IMR-90 (cell line): Measurements from ENCODE around the gene SEL1L. TPM values are rescaled to one million over a fixed set of nuclear protein-coding genes. Genes with fewer than 3 reads are reported as not detected.
A peak's percentile ranks its signal among the peaks of the same experiment; 100 is the strongest.
"Not testable (repeated sequence)": the region's sequence is repeated elsewhere in the genome, so short reads cannot be mapped to it uniquely, and the experiment has no call there.

Experiments
- ATAC-seq: fragments of 200-7000 bp; cut with Tn5 transposase; 2 replicates; pipeline ENCODE4 v1.9.1; 2020; ENCODE audit warnings: low read depth, mild to moderate bottlenecking, moderate library complexity
- BruUV-seq: library from RNA; stranded (reverse); fragments of 400-500 nt; replicated peaks from 2 replicates; lab custom pipeline; 2021; lab: Mats Ljungman, UMichigan
- CTCF ChIA-PET: fragments of 300-600 bp; formaldehyde crosslinking; extraction: SDS; loops from one replicate; lab custom pipeline; 2021; ENCODE audit warnings: antibody characterized with exemption; lab: Yijun Ruan, JAX
- POLR2A ChIA-PET: fragments of 300-600 bp; sonication (Branson Sonifier 250); formaldehyde crosslinking; loops from one replicate; lab custom pipeline; 2022; ENCODE audit warnings: antibody characterized with exemption; ENCODE audit not compliant: unreplicated experiment; lab: Charles Lee
- DNase-seq: peaks from one replicate; pipeline ENCODE4 v3.0.0; 2013
- H2AFZ ChIP-seq: replicated peaks from 2 replicates; pipeline ENCODE3; 2013; ENCODE audit warnings: low read length, mild to moderate bottlenecking; ENCODE audit not compliant: poor library complexity
- H2AK5ac ChIP-seq: 2 replicates; pipeline ENCODE4 v1.6.1; 2013; ENCODE audit warnings: low read depth, low read length, inconsistent platforms
- H2AK9ac ChIP-seq: replicated peaks from 2 replicates; pipeline ENCODE3; 2013; ENCODE audit warnings: mild to moderate bottlenecking, low read depth, low read length, moderate library complexity; ENCODE audit not compliant: poor library complexity
- H2BK120ac ChIP-seq: 2 replicates; pipeline ENCODE4 v1.6.1; 2013; ENCODE audit warnings: low read depth, low read length, inconsistent platforms
- H2BK15ac ChIP-seq: 3 replicates; pipeline ENCODE4 v1.6.1; 2013; ENCODE audit warnings: low read depth, low read length, inconsistent platforms
- H2BK20ac ChIP-seq: 2 replicates; pipeline ENCODE4 v1.6.1; 2013; ENCODE audit warnings: low read depth, mild to moderate bottlenecking, inconsistent platforms, low read length, moderate library complexity
- H2BK5ac ChIP-seq: 2 replicates; pipeline ENCODE4 v1.6.1; 2013; ENCODE audit warnings: mild to moderate bottlenecking, low read depth, low read length, inconsistent platforms; ENCODE audit not compliant: poor library complexity, severe bottlenecking
- H3K14ac ChIP-seq: replicated peaks from 2 replicates; pipeline ENCODE4 v1.6.1; 2013; ENCODE audit warnings: low read depth, low read length, inconsistent platforms
- H3K18ac ChIP-seq: 2 replicates; pipeline ENCODE4 v1.6.1; 2013; ENCODE audit warnings: low read depth, low read length, control low read depth
- H3K23ac ChIP-seq: 2 replicates; pipeline ENCODE4 v1.6.1; 2013; ENCODE audit warnings: low read depth, low read length, inconsistent platforms
- H3K27ac ChIP-seq: 2 replicates; pipeline ENCODE4 v1.5.1; 2013; ENCODE audit warnings: mild to moderate bottlenecking, control low read depth, low read length; ENCODE audit not compliant: insufficient read depth
- H3K27me3 ChIP-seq: 2 replicates; pipeline ENCODE4 v1.6.1; 2013; ENCODE audit warnings: low read length; ENCODE audit not compliant: control insufficient read depth, insufficient read depth
- H3K36me3 ChIP-seq: 2 replicates; pipeline ENCODE4 v1.6.1; 2013; ENCODE audit warnings: low read length, mixed read lengths; ENCODE audit not compliant: control insufficient read depth, insufficient read depth
- H3K4ac ChIP-seq: 2 replicates; pipeline ENCODE4 v1.6.1; 2013; ENCODE audit warnings: low read depth, low read length, inconsistent platforms
- H3K4me1 ChIP-seq: 2 replicates; pipeline ENCODE4 v1.6.1; 2013; ENCODE audit warnings: low read length, mixed read lengths; ENCODE audit not compliant: control insufficient read depth, insufficient read depth
- H3K4me2 ChIP-seq: 2 replicates; pipeline ENCODE4 v1.6.1; 2013; ENCODE audit warnings: low read depth, mild to moderate bottlenecking, control low read depth, low read length, moderate library complexity
- H3K4me3 ChIP-seq: 2 replicates; pipeline ENCODE4 v1.5.1; 2013; ENCODE audit warnings: low read depth, mild to moderate bottlenecking, control low read depth, low read length, moderate library complexity; ENCODE audit not compliant: insufficient read depth
- H3K56ac ChIP-seq: 2 replicates; pipeline ENCODE4 v1.6.1; 2013; ENCODE audit warnings: low read length, inconsistent platforms; ENCODE audit not compliant: insufficient read depth; ENCODE audit errors: extremely low read depth
- H3K79me1 ChIP-seq, 2 experiments: 2 replicates each; pipeline ENCODE4 v1.6.1; 2013; ENCODE audit warnings: low read length in 2 of 2, inconsistent platforms in 1 of 2, low read depth in 1 of 2
- H3K9ac ChIP-seq: 2 replicates; pipeline ENCODE4 v1.6.1; 2013; ENCODE audit warnings: low read depth, low read length, control low read depth
- H3K9me1 ChIP-seq: 2 replicates; pipeline ENCODE4 v1.6.1; 2013; ENCODE audit warnings: low read length, inconsistent platforms; ENCODE audit not compliant: insufficient read depth
- H3K9me3 ChIP-seq: 2 replicates; pipeline ENCODE4 v1.6.1; 2013; ENCODE audit warnings: low read length; ENCODE audit not compliant: control insufficient read depth, insufficient read depth
- H4K20me1 ChIP-seq: 2 replicates; pipeline ENCODE4 v1.6.1; 2013; ENCODE audit warnings: low read length, inconsistent platforms; ENCODE audit not compliant: insufficient read depth
- H4K5ac ChIP-seq: 2 replicates; pipeline ENCODE4 v1.6.1; 2013; ENCODE audit warnings: mild to moderate bottlenecking, low read depth, low read length, control low read depth
- H4K8ac ChIP-seq, 2 experiments: 2 replicates each; pipeline ENCODE4 v1.6.1; 2013; ENCODE audit warnings: low read depth in 2 of 2, low read length in 2 of 2, control low read depth in 1 of 2, inconsistent platforms in 1 of 2
- H4K91ac ChIP-seq: 2 replicates; pipeline ENCODE4 v1.6.1; 2013; ENCODE audit warnings: low read depth, low read length, inconsistent platforms; ENCODE audit not compliant: insufficient read depth
- MXI1 ChIP-seq: IDR thresholded peaks from 2 replicates; pipeline ENCODE4 v1.6.1; 2012; ENCODE audit warnings: low read depth, mild to moderate bottlenecking, low read length, moderate library complexity, borderline replicate concordance
- NFE2L2 ChIP-seq: fragments of 150-350 bp; IDR thresholded peaks from 2 replicates; pipeline ENCODE4 v1.6.1; 2016; ENCODE audit warnings: low read depth, mild to moderate bottlenecking, low read length
- WGBS, 2 experiments: methylation state at CpG; one replicate each; pipeline versions ENCODE4 v1.1.5 to v1.1.7; 2013; ENCODE audit warnings: missing lambda C conversion rate in 2 of 2; ENCODE audit not compliant: insufficient read length in 1 of 2; ENCODE audit errors: extremely low coverage in 2 of 2; 5-methylcytosine and 5-hydroxymethylcytosine counted together
- dilution Hi-C: fragments of 300-500 bp; cut with HindIII; formaldehyde crosslinking; loops from one replicate; pipeline ENCODE4 v1.14.3; 2018; ENCODE audit warnings: low sequenced_read_pairs; ENCODE audit not compliant: unreplicated experiment
- in situ Hi-C: fragments of 300-500 bp; cut with MboI; formaldehyde crosslinking; loops from 3 replicates; pipeline ENCODE4 v1.14.3; 2019; ENCODE audit warnings: low sequenced_read_pairs, inconsistent platforms, mixed read lengths
- intact Hi-C: fragments of 100-400 bp; cut with micrococcal nuclease; formaldehyde crosslinking; loops from 2 replicates; pipeline ENCODE4 v1.10.0; 2022
- polyA plus RNA-seq, 3 experiments: library from polyadenylated mRNA; depleted of rRNA; stranded (reverse); fragments of >200 nt; gene quantifications; 2 replicates each; pipeline ENCODE4 v1.2.3, GENCODE V29; 2012; ENCODE audit warnings: low replicate concordance in 1 of 3
- total RNA-seq: library from RNA; depleted of rRNA; stranded (reverse); fragments of >200 nt; gene quantifications from 2 replicates; pipeline ENCODE4 v1.2.3, GENCODE V29; 2012
- TF ChIP-seq, protein P1 (sequence below): fragments of 150-350 bp; IDR thresholded peaks from 2 replicates; pipeline ENCODE4 v1.6.1; 2017; ENCODE audit warnings: mild to moderate bottlenecking, antibody characterized with exemption, low read length, low read depth

The SEL1L gene
- total and polyA plus RNA-seq, 2 of the 4 experiments (the other 2 are of a cell fraction), result 21.0 to 62.4 TPM

DNA sequence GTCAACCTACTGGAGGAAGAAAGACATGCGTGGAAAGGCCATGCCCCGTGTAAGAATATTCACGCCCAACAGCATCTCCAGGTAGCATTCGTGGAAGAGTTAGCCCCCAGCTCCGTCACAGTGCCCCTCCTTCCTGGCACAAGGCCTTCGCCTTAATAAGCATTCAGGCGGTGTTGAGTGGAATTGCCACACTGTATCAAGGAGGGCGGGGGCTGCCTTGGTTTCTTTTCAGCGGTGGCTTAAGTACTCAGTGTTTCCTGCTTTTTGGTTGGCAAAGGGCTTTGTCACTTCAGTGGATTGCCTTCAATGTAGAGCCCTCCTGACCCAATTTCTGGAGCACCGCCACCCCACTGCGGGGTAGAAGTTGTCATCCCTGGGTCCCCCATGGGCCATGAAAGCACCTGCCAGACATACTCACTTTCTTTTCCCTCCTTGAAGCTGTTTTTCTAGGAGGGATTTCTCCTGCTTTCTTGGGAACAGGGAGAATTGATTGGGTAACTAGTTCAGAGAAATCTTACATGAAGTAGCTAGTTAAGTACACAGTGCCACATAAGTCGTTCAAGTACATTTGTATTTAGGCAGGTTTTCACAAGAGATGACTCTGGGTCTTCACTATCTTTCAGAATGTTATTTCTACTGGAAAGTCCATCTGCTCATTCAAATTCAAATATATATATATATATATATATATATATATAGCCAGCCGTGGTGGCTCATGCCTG, 68.0 kb downstream of the SEL1L start:
- no peak overlapping the region for H3K14ac ChIP-seq
- H3K27me3 ChIP-seq, result no peaks in the 10 kb centered on the region
- H4K91ac ChIP-seq, result no peak overlapping the region
- no peaks in the 10 kb centered on the region for H3K9me3 ChIP-seq
- no peaks in the 10 kb centered on the region for H4K20me1 ChIP-seq
- WGBS, 2 experiments, result 94% methylated on average over 2 of the region's 13 CpGs; no CpG with 5 or more reads in 1 of the 2 experiments
- no peak overlapping the region for H2BK5ac ChIP-seq
- no peak overlapping the region for H3K4me2 ChIP-seq
- DNase-seq (no peak), ATAC-seq (no peak)
- H3K4me1 ChIP-seq, result no peaks in the 10 kb centered on the region
- H2AK9ac ChIP-seq, result no peak overlapping the region
- H3K18ac ChIP-seq, result no peak overlapping the region
- no peaks in the 10 kb centered on the region for H3K79me1 ChIP-seq
- no peak overlapping the region for H3K4ac ChIP-seq
- ChIA-PET CTCF (interaction anchor here (1.6 kb wide), 1 partner anchor 198 kb away, joined by 10 read pairs; no protein-coding TSS in a partner anchor), POLR2A (no interaction called here)
- H3K9ac ChIP-seq, result no peak overlapping the region
- no peak overlapping the region for H2AFZ ChIP-seq
- no peak overlapping the region for H3K56ac ChIP-seq
- H2AK5ac ChIP-seq, result no peak overlapping the region
- H3K23ac ChIP-seq, result no peak overlapping the region
- no peak overlapping the region for H3K4me3 ChIP-seq
- no peaks in the 10 kb centered on the region for H3K9me1 ChIP-seq
- TF ChIP-seq, protein P1, sequence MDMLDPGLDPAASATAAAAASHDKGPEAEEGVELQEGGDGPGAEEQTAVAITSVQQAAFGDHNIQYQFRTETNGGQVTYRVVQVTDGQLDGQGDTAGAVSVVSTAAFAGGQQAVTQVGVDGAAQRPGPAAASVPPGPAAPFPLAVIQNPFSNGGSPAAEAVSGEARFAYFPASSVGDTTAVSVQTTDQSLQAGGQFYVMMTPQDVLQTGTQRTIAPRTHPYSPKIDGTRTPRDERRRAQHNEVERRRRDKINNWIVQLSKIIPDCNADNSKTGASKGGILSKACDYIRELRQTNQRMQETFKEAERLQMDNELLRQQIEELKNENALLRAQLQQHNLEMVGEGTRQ, result no peak
- no peak for TF ChIP-seq MXI1
- no peak for TF ChIP-seq NFE2L2
- in situ Hi-C loops, result no loop called here
- dilution Hi-C loops, result no loop called here
- H3K27ac ChIP-seq, result no peak overlapping the region
- H2BK120ac ChIP-seq, result no peak overlapping the region
- H2BK20ac ChIP-seq, result no peak overlapping the region
- H2BK15ac ChIP-seq, result no peak overlapping the region
- no TSS peak for BruUV-seq
- H3K36me3 ChIP-seq, result no peaks in the 10 kb centered on the region
- H4K8ac ChIP-seq, result no peak overlapping the region
- intact Hi-C loops, result no loop called here
- 0 out of 2 replicates have a peak overlapping the region, but pooled peaks have one; percentile 42 for H4K5ac ChIP-seq

DNA sequence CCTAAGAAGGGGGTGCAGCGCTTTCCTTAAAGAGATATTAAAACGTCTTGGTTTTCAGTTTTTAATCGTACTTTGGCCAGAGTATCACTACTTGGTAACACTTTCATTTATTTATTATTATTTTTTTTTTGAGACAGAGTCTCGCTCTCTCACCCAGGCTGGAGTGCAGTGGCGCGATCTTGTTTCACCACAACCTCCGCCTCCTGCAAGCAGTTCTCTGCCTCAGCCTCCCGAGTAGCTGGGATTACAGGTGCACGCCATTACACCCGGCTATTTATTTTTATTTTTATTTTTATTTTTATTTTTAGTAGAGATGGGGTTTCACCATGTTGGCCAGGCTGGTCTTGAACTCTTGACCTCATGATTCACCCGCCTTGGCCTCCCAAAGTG, 68.7 kb downstream of the SEL1L start:
- H2BK20ac ChIP-seq, H3K14ac ChIP-seq, H2BK120ac ChIP-seq, H3K36me3 ChIP-seq, H4K91ac ChIP-seq, H3K79me1 ChIP-seq, intact Hi-C loops, H3K23ac ChIP-seq, DNase-seq, H3K18ac ChIP-seq, H2AK5ac ChIP-seq, H4K20me1 ChIP-seq, H3K27ac ChIP-seq, dilution Hi-C loops, H3K4me1 ChIP-seq, in situ Hi-C loops, H3K27me3 ChIP-seq, BruUV-seq, H3K9me1 ChIP-seq, H2BK5ac ChIP-seq, H4K5ac ChIP-seq, POLR2A ChIA-PET, H3K9me3 ChIP-seq, H2BK15ac ChIP-seq, H2AK9ac ChIP-seq: not testable (repeated sequence)
- peak overlapping the region; percentile 82 for H2AFZ ChIP-seq
- H3K4ac ChIP-seq, result peak overlapping the region; percentile 21; the same call in 1 of the 2 replicates
- peak overlapping the region; percentile 70 for H3K4me2 ChIP-seq
- CTCF ChIA-PET, result interaction anchor here (0.6 to 2.2 kb wide), 13 partner anchors 9 to 468 kb away, joined by 3 to 10 read pairs (median 3); no protein-coding TSS in a partner anchor
- peak; percentile 33 for ATAC-seq
- peak overlapping the region; percentile 51 for H3K4me3 ChIP-seq
- peak overlapping the region; percentile 74 for H3K9ac ChIP-seq
- WGBS, 2 experiments, result no CpG with 5 or more reads among the region's 11 CpGs
- peak overlapping the region; percentile 34 to 90; a peak in 3 of 4 replicates for H4K8ac ChIP-seq
- peak overlapping the region; percentile 78; the same call in 1 of the 2 replicates for H3K56ac ChIP-seq
